Esophagus squamous epithelium (tissue), 4 donors: Measurements from ENCODE around the gene TTC27.

Source experiments
- CTCF ChIP-seq, 6 experiments: fragments of 450-650 bp in 4 of 6; fragments of 200-600 bp in 2 of 6; sonication (generic) in 2 of 6; IDR thresholded peaks; one replicate each; pipeline ENCODE4 v1.5.1; 2016 to 2019; ENCODE audit warnings: antibody characterized with exemption in 6 of 6, mild to moderate bottlenecking in 4 of 6, moderate library complexity in 4 of 6
- POLR2A ChIP-seq, 4 donors: fragments of 450-650 bp; IDR thresholded peaks; one replicate each; pipeline ENCODE4 v1.6.1; 2017; ENCODE audit warnings: antibody characterized with exemption in 4 of 4, mild to moderate bottlenecking in 4 of 4, moderate library complexity in 3 of 4

- TF ChIP-seq POLR2A (IDR thresholded peaks at IDR 0.05) (no peak), CTCF (IDR thresholded peaks at IDR 0.05) (no peak)
These were observed 183.2 kb downstream of the TTC27 start for GRCh38 chr2:32810909-32811495.
